ENCODE results near the gene CAMK2D. TPM values are rescaled to one million over a fixed set of nuclear protein-coding genes. Genes with fewer than 3 reads are reported as not detected.

The CAMK2D gene
- total and polyA plus RNA-seq, 12 donors, result 55.6 to 286 (median 221) TPM

DNA sequence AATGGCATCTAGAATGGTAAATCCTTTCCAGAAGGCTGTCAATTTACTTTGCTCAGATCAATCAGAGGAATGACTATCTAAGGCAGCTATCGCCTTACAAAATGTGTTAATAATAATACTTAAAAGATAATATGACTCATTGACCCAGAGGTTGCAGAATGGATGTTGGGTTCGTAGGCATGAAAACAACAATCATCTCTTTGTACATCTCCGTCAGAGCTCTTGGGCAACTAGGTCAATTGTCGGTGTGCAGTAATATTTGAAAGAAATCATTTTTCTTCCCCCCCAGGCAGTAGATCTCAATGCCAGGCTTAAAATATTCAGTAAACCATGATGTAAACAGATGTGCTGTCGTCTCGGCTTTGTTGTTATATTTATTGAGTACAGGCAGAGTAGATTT is 165.1 kb downstream of the CAMK2D start:
- H3K4me3 ChIP-seq, result no peak overlapping the region
- H3K4me1 ChIP-seq, result peaks cover 0 to 33% (median 19%) of the 10 kb centered on the region in 9 donors
- DNase-seq, result no peak
- H3K27ac ChIP-seq, result no peak overlapping the region
- H3K27me3 ChIP-seq, result no peaks in the 10 kb centered on the region
- ATAC-seq, result no peak
- no peak for TF ChIP-seq CTCF (IDR thresholded peaks at IDR 0.05)
- intact Hi-C loops (cut with DNase I), result no loop called here
- peaks cover 0 to 6% (median 0%) of the 10 kb centered on the region in 9 donors for H3K36me3 ChIP-seq
- H3K9me3 ChIP-seq, result no peaks in the 10 kb centered on the region
- WGBS, 2 donors, result 96 to 97% methylated on average over 6 of the region's 6 CpGs

- DNase-seq, result no peak
Observed at GRCh38 chr4:113594231-113594556, 167.3 kb downstream of the CAMK2D start.

GRCh38 chr4:113593400-113594230 is 167.9 kb downstream of the CAMK2D start:
- ATAC-seq, result peak in 3 of 8 donors; percentile 32 to 50 (median 40)
- no peaks in the 10 kb centered on the region for H3K9me3 ChIP-seq
- H3K4me3 ChIP-seq, result no peak overlapping the region
- 92 to 96% methylated on average over 1 of the region's 1 CpG for WGBS, 2 donors
- no peak for TF ChIP-seq CTCF (IDR thresholded peaks at IDR 0.05)
- no peaks in the 10 kb centered on the region for H3K36me3 ChIP-seq
- H3K4me1 ChIP-seq, result peaks cover 0 to 39% (median 22%) of the 10 kb centered on the region in 9 donors
- H3K27ac ChIP-seq, result peak overlapping the region in 7 of 10 donors; percentile 18 to 63 (median 39)
- intact Hi-C loops (cut with DNase I), result loop anchor here in 1 of 10 donors (5.0 kb wide), 1 partner anchor 39 kb away; no protein-coding TSS in a partner anchor
- H3K27me3 ChIP-seq, result no peaks in the 10 kb centered on the region
- DNase-seq, result no peak

More at GRCh38 chr4:113594231-113594556, 167.3 kb downstream of the CAMK2D start:
- no peak for TF ChIP-seq CTCF (IDR thresholded peaks at IDR 0.05)
- Histone ChIP-seq H3K4me1 (peaks cover 0 to 43% (median 22%) of the 10 kb centered on the region in 9 donors), H3K36me3 (no peaks in the 10 kb centered on the region), H3K9me3 (no peaks in the 10 kb centered on the region), H3K27ac (peak overlapping the region in 5 of 10 donors; percentile 18 to 63 (median 37)), H3K27me3 (no peaks in the 10 kb centered on the region), H3K4me3 (no peak overlapping the region)
- intact Hi-C loops (cut with DNase I), result loop anchor here in 1 of 10 donors (5.0 kb wide), 1 partner anchor 38 kb away; no protein-coding TSS in a partner anchor
- no peak for ATAC-seq
- 78 to 85% methylated on average over 2 of the region's 2 CpGs for WGBS, 2 donors

DNA sequence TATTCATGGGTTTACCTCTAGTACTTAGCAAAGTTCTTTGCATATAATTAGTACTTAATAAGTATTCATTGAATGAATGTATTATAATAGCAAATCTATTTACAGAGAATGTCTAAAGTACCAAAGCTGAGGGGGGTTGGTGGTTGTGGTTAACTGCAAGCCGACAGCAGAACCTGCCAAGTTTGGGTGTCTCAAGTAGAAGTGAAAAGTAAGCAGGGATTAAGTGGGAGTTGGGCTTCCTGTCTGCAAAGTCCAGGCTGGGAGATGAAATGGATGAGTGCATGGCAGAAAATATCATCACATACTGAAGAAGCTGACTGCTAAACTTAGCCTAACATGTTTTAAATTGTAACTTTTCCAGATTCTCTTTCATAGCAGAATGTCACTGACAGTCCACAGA is 169.6 kb downstream of the CAMK2D start:
- WGBS, 2 donors, result 17 to 36% methylated on average over 1 of the region's 1 CpG
- intact Hi-C loops (cut with DNase I), result loop anchor here in 1 of 10 donors (5.0 kb wide), 1 partner anchor 40 kb away; no protein-coding TSS in a partner anchor
- Histone ChIP-seq H3K4me3 (no peak overlapping the region), H3K27me3 (no peaks in the 10 kb centered on the region), H3K27ac (peak overlapping the region in 5 of 10 donors; percentile 34 to 50 (median 38)), H3K36me3 (no peaks in the 10 kb centered on the region), H3K4me1 (peaks cover 0 to 48% (median 30%) of the 10 kb centered on the region in 9 donors), H3K9me3 (no peaks in the 10 kb centered on the region)
- TF ChIP-seq CTCF (IDR thresholded peaks at IDR 0.05), result no peak
- DNase-seq (no peak), ATAC-seq (peak in 2 of 8 donors; percentile 38 to 45)

All from heart right ventricle (tissue), 16 donors.